Transverse colon (tissue), 4 donors: Measurements from ENCODE around the gene LIPI. TPM values are rescaled to one million over a fixed set of nuclear protein-coding genes. Genes with fewer than 3 reads are reported as not detected.

ENCODE experiments used
- DNase-seq: peaks from one replicate; pipeline ENCODE4 v3.0.0-alpha.2; 2019
- H3K27ac ChIP-seq, 4 donors: fragments of 200-600 bp; sonication (generic); 2 replicates each; pipeline ENCODE4 v1.5.1; 2016 to 2018; ENCODE audit warnings: inconsistent platforms in 4 of 4
- H3K27me3 ChIP-seq: fragments of 200-600 bp; sonication (generic); 2 replicates; pipeline ENCODE4 v1.5.1; 2017; ENCODE audit warnings: inconsistent platforms
- H3K36me3 ChIP-seq, 4 donors: fragments of 200-600 bp; sonication (generic); 2 replicates each; pipeline ENCODE4 v1.5.1; 2017 to 2019; ENCODE audit warnings: inconsistent platforms in 4 of 4
- H3K4me1 ChIP-seq, 4 donors: fragments of 200-600 bp; sonication (generic); 2 replicates each; pipeline ENCODE4 v1.5.1; 2017 to 2020; ENCODE audit warnings: inconsistent platforms in 4 of 4
- H3K4me3 ChIP-seq, 4 donors: fragments of 200-600 bp; sonication (generic); 1 replicate in 1 of 4; 2 replicates in 3 of 4; pipeline versions ENCODE4 v1.5.1 to v1.6.1; 2017 to 2019; ENCODE audit warnings: inconsistent platforms in 4 of 4
- H3K9me3 ChIP-seq, 2 donors: fragments of 200-600 bp; sonication (generic); 2 replicates each; pipeline ENCODE4 v1.5.1; 2017 to 2019; ENCODE audit warnings: inconsistent platforms in 2 of 2
- EP300 ChIP-seq: sonication (generic); formaldehyde crosslinking; IDR thresholded peaks from one replicate; pipeline ENCODE4 v1.6.1; 2017; ENCODE audit warnings: antibody characterized with exemption, low read depth
- POLR2A ChIP-seq: fragments of 450-650 bp; IDR thresholded peaks from one replicate; pipeline ENCODE4 v1.6.1; 2016; ENCODE audit warnings: antibody characterized with exemption, mild to moderate bottlenecking, moderate library complexity
- POLR2AphosphoS5 ChIP-seq, 3 donors: sonication (generic); formaldehyde crosslinking; IDR thresholded peaks; one replicate each; pipeline ENCODE4 v1.6.1; 2016; ENCODE audit warnings: antibody characterized with exemption in 3 of 3
- WGBS, 2 donors: methylation state at CpG; one replicate each; pipeline ENCODE4 v1.1.5; 2018; ENCODE audit warnings: low coverage in 1 of 2; 5-methylcytosine and 5-hydroxymethylcytosine counted together
- in situ Hi-C, 4 donors: fragments of 200-750 bp; cut with MboI; loops; one replicate each; pipeline versions ENCODE4 v1.15.0 to v1.15.1; 2017; ENCODE audit warnings: low sequenced_read_pairs in 3 of 4, low pct_ligation_motif_present in 1 of 4, low pct_unique_long_range_greater_than_20kb in 1 of 4
- intact Hi-C: fragments of 100-400 bp; cut with DNase I; formaldehyde crosslinking; loops from one replicate; pipeline ENCODE4 v1.15.1; 2023; ENCODE audit warnings: low total_unique reads
- total RNA-seq, 4 donors: library from RNA; depleted of rRNA; stranded (reverse); fragments of >200 nt; gene quantifications; one replicate each; pipeline ENCODE4 v1.1.0, GENCODE V29; 2016
- TF ChIP-seq, protein P1 (sequence below), 5 experiments: fragments of 200-600 bp in 3 of 5; fragments of 450-650 bp in 2 of 5; sonication (generic) in 3 of 5; IDR thresholded peaks; 1 replicate in 2 of 5; 2 replicates in 3 of 5; pipeline ENCODE4 v1.5.1; 2016 to 2017; ENCODE audit warnings: antibody characterized with exemption in 5 of 5, inconsistent platforms in 3 of 5, mild to moderate bottlenecking in 2 of 5, moderate library complexity in 1 of 5

LIPI gene
- total RNA-seq, 4 donors from 2014 or later = not detected

DNA sequence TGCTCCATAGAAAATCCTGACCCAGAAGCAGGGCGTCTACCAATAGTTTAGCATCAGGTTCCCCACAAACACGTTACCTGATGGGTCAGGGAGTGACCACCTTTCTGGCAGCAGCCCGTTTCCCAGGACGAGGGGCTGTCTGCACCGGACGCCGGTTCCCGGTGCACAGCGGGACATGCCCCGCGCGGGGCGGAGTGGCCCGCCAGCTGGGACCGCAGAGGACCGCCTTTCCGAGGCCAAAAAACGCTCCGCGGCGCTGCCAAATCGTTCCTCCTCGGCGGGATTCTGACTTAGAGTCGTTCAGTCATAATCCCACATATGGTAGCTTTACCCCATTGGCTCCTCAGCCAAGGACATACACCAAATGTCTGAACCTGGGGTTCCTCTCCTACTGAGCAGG is 126.1 kb downstream of the LIPI start:
- no peaks in the 10 kb centered on the region for H3K36me3 ChIP-seq
- no peak overlapping the region for H3K27ac ChIP-seq
- no peak overlapping the region for H3K4me3 ChIP-seq
- H3K9me3 ChIP-seq = no peaks in the 10 kb centered on the region
- in situ Hi-C loops = no loop called here
- H3K4me1 ChIP-seq = no peaks in the 10 kb centered on the region
- no peak for DNase-seq
- intact Hi-C loops = no loop called here
- 96 to 100% methylated on average over 1 to 25 of the region's 25 CpGs for WGBS, 2 donors
- TF ChIP-seq POLR2AphosphoS5 (IDR thresholded peaks at IDR 0.05) (no peak), POLR2A (no peak), EP300 (no peak)
- TF ChIP-seq, protein P1, sequence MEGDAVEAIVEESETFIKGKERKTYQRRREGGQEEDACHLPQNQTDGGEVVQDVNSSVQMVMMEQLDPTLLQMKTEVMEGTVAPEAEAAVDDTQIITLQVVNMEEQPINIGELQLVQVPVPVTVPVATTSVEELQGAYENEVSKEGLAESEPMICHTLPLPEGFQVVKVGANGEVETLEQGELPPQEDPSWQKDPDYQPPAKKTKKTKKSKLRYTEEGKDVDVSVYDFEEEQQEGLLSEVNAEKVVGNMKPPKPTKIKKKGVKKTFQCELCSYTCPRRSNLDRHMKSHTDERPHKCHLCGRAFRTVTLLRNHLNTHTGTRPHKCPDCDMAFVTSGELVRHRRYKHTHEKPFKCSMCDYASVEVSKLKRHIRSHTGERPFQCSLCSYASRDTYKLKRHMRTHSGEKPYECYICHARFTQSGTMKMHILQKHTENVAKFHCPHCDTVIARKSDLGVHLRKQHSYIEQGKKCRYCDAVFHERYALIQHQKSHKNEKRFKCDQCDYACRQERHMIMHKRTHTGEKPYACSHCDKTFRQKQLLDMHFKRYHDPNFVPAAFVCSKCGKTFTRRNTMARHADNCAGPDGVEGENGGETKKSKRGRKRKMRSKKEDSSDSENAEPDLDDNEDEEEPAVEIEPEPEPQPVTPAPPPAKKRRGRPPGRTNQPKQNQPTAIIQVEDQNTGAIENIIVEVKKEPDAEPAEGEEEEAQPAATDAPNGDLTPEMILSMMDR (IDR thresholded peaks at IDR 0.05) = no peak
- no peaks in the 10 kb centered on the region for H3K27me3 ChIP-seq

DNA sequence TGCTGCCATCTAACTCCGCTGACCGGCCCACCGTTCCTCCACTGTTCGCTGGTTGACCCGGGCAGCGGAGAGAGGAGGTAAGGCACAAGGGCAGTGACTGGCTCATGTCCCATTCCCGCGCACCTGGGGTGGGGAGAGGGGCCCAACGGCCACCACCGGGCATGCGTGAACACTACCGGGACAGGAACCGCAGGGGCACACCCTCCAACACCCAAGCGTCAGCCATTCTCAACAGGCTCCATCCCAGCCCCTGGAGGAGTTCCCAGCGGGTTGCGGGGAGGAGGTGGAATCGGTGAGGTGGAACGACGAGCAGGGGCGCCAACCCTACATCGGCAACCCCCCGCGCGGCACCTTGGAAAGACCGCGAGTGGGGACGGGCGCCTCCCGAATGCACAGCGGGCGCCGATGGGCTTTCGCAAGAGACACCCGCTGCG is 126.7 kb downstream of the LIPI start:
- DNase-seq = no peak
- TF ChIP-seq EP300 (no peak), POLR2AphosphoS5 (IDR thresholded peaks at IDR 0.05) (no peak), POLR2A (no peak)
- TF ChIP-seq, protein P1 (IDR thresholded peaks at IDR 0.05) = no peak
- H3K9me3 ChIP-seq = no peaks in the 10 kb centered on the region
- H3K4me1 ChIP-seq = no peaks in the 10 kb centered on the region
- H3K27ac ChIP-seq = no peak overlapping the region
- 95% methylated on average over 35 of the region's 35 CpGs; no CpG with 5 or more reads in 1 of the 2 donors for WGBS, 2 donors
- no peak overlapping the region for H3K4me3 ChIP-seq
- intact Hi-C loops = no loop called here
- H3K27me3 ChIP-seq = no peaks in the 10 kb centered on the region
- in situ Hi-C loops = no loop called here
- H3K36me3 ChIP-seq = no peaks in the 10 kb centered on the region

DNA sequence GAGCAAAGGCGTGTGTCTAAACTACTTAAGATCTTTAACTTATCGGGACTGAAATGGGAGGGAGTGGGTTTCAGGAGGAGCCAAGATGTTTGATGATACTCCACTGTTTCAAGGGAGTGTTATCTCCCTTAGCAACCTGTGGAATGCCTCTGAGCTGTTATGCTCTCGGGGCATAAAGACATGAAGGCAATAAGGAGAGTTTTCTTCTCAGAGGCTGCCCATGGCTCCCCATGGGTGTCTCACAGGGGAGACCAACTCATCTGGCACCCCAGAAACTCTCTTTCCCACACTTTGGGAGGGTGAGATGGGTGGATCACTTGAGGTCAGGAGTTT is 130.0 kb downstream of the LIPI start:
- intact Hi-C loops (no loop called here), in situ Hi-C loops (no loop called here)
- H3K4me1 ChIP-seq = no peaks in the 10 kb centered on the region
- TF ChIP-seq, protein P1 (IDR thresholded peaks at IDR 0.05) = no peak
- TF ChIP-seq POLR2AphosphoS5 (IDR thresholded peaks at IDR 0.05) (no peak), POLR2A (no peak), EP300 (no peak)
- no peak overlapping the region for H3K4me3 ChIP-seq
- no peaks in the 10 kb centered on the region for H3K36me3 ChIP-seq
- no peak for DNase-seq
- no peak overlapping the region for H3K27ac ChIP-seq
- H3K27me3 ChIP-seq = no peaks in the 10 kb centered on the region
- WGBS, 2 donors = 88% methylated on average over 3 of the region's 3 CpGs; no CpG with 5 or more reads in 1 of the 2 donors
- no peaks in the 10 kb centered on the region for H3K9me3 ChIP-seq

DNA sequence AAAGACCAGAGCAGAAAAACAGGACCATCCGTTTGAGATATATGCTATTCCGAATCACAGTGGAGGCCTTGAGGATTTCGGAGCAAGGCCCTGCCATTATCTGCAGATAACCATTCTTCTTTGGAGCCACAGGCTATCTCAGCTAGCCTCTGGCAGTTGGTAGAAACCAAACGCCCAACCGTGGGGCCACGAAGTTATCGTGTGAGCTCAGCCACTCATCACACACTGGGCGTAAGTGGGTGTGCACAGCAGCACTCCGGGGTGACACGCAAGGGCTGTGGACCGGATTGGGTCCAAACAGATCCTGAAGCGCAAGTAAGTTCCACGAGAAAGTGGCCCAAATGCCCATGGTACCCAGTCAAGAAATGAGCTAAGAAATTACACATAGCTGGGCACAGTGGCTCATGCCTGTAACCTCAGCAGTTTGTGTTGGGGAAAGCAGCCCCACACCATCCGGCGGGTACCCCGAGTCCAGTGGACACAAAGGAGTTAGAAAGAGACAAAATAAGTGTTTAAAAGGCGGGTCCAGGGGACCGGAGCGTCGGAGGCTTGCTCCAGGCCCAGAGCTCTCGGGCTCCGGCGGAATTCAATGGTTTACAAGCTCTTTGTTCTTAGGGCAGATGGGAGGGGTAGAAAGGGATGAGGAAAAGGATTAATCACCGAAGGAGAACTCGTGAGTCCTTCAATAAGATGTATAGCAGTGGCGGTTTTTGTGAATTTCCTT is 130.6 kb downstream of the LIPI start:
- Histone ChIP-seq H3K36me3 (no peaks in the 10 kb centered on the region), H3K27ac (no peak overlapping the region), H3K27me3 (no peaks in the 10 kb centered on the region), H3K9me3 (no peaks in the 10 kb centered on the region), H3K4me1 (no peaks in the 10 kb centered on the region), H3K4me3 (no peak overlapping the region)
- TF ChIP-seq, protein P1 (IDR thresholded peaks at IDR 0.05) = no peak
- TF ChIP-seq EP300 = no peak
- TF ChIP-seq POLR2A = no peak
- no peak for TF ChIP-seq POLR2AphosphoS5 (IDR thresholded peaks at IDR 0.05)
- 92 to 100% methylated on average over 3 to 26 of the region's 26 CpGs for WGBS, 2 donors
- DNase-seq = no peak
- intact Hi-C loops = no loop called here
- in situ Hi-C loops = no loop called here
